Ovary (tissue), 9 donors: ENCODE measurements around the gene FOXRED2. TPM values are rescaled to one million over a fixed set of nuclear protein-coding genes. Genes with fewer than 3 reads are reported as not detected.

Source experiments
- DNase-seq, 5 donors: peaks; one replicate each; pipeline ENCODE4 v3.0.0-alpha.2; 2019 to 2020
- H3K27ac ChIP-seq, 2 donors: fragments of 200-600 bp; one replicate each; pipeline versions ENCODE4 v1.5.1 to v1.8.0; 2019 to 2022
- H3K27me3 ChIP-seq: fragments of 200-600 bp; one replicate; pipeline ENCODE4 v1.8.0; 2022
- H3K36me3 ChIP-seq: fragments of 200-600 bp; sonication (generic); one replicate; pipeline ENCODE4 v1.5.1; 2019
- H3K4me1 ChIP-seq: one replicate; pipeline ENCODE4 v1.8.1; 2013; ENCODE audit warnings: mild to moderate bottlenecking, moderate library complexity; ENCODE audit not compliant: insufficient read depth
- H3K4me3 ChIP-seq: fragments of 200-600 bp; sonication (generic); one replicate; pipeline ENCODE4 v1.5.1; 2017
- H3K9me3 ChIP-seq, 2 donors: fragments of 200-600 bp in 1 of 2; sonication (generic) in 1 of 2; one replicate each; pipeline versions ENCODE4 v1.5.1 to v1.8.1; 2013 to 2019; ENCODE audit warnings: mild to moderate bottlenecking in 1 of 2, moderate library complexity in 1 of 2
- EP300 ChIP-seq: sonication (generic); formaldehyde crosslinking; IDR thresholded peaks from one replicate; pipeline ENCODE4 v1.6.1; 2017; ENCODE audit warnings: antibody characterized with exemption
- POLR2A ChIP-seq: fragments of 450-650 bp; IDR thresholded peaks from one replicate; pipeline ENCODE4 v1.6.1; 2017; ENCODE audit warnings: antibody characterized with exemption, mild to moderate bottlenecking, moderate library complexity
- WGBS, 3 donors: extraction: QIAGEN DNeasy Blood & Tissue Kit in 1 of 3; methylation state at CpG; one replicate each; pipeline versions ENCODE4 v1.1.5 to v1.1.7; 2013 to 2017; 5-methylcytosine and 5-hydroxymethylcytosine counted together
- intact Hi-C, 4 donors: fragments of 100-400 bp; cut with DNase I; formaldehyde crosslinking; loops; one replicate each; pipeline versions ENCODE4 v1.11.0 to v1.15.1; 2022 to 2023
- polyA plus RNA-seq, 2 donors: library from polyadenylated mRNA; stranded (reverse); fragments of 200-250 nt in 1 of 2; fragments of 350-450 nt in 1 of 2; fragmentation: Illumina TruSeq in 1 of 2; extraction: RNeasy Lipid Tissue Mini Kit (QIAGEN cat#74804) in 1 of 2; gene quantifications; one replicate each; pipeline ENCODE4 v1.2.3, GENCODE V29; 2013 to 2014
- total RNA-seq, 7 donors: library from RNA; depleted of rRNA in 2 of 7; stranded (reverse); fragments of >200 nt in 2 of 7; fragmentation: NEBNext Ultra II Directional in 3 of 7; extraction: Animal tissue kit (Norgen Biotek cat#: 25700) in 3 of 7; gene quantifications; one replicate each; pipeline versions ENCODE4 v1.1.0 to v1.2.4, GENCODE V29; 2016 to 2023
- TF ChIP-seq, protein P1 (sequence below), 3 donors: fragments of 450-650 bp in 2 of 3; fragments of 200-600 bp in 1 of 3; IDR thresholded peaks; one replicate each; pipeline versions ENCODE4 v1.5.1 to v1.8.0; 2016 to 2022; ENCODE audit warnings: antibody characterized with exemption in 3 of 3, mild to moderate bottlenecking in 1 of 3
- donor health status: DM: no; HTN: no; CAD: no; lungs with moderate emphysema.
- donor health status: DM: no; HTN: no; CAD: no.
- donor health status: Bipolar disorder and iron deficiency.
- donor health status: DM: yes; HTN: yes; CAD: no.
- donor health status: DM: no; HTN: no; CAD: no.
- donor health status: DM: yes; HTN: yes; CAD: no.

FOXRED2 gene
- total and polyA plus RNA-seq, 9 donors: 6.9 to 30.7 (median 23.1) TPM

DNA sequence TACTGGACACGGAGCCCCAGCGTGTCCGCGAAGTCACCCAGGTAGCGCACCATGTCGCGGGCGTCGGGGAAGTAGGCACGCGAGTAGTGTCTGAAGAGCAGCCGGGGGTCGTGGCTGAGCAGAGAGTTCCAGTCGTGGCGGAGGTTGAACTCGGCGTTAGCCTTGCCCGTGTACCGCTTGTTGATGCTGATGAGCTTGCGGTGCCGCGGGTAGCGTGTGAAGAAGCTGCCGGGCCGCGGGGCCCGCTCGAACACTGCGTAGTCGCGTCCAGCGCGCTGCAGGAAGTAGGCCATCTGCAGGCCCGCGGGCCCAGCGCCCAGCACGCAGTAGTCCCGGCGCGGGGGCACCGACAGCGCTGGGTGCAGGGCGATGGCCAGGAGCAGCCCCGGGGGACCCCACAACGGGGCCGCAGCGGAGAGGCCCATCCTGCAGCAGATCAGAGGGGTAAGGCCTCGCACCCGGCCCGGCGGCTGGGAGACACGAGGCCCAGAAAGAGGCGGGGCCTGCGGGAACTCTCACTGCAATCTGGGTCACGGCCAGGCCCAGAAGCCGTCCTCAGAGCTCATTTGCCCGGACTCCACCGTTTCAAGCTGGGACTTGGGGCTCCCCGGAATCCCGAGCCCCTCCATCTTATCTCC, 723 bp downstream of the FOXRED2 start:
- H3K27ac ChIP-seq: peak overlapping the region in 1 of 2 donors; percentile 70
- intact Hi-C loops: no loop called here
- no peaks in the 10 kb centered on the region for H3K27me3 ChIP-seq
- no peak overlapping the region for H3K4me3 ChIP-seq
- peaks cover 17% of the 10 kb centered on the region for H3K4me1 ChIP-seq
- DNase-seq: peak in 4 of 5 donors; percentile 43 to 65 (median 60)
- 86 to 93% (median 88%) methylated on average over 53 to 60 of the region's 60 CpGs for WGBS, 3 donors
- no peaks in the 10 kb centered on the region for H3K36me3 ChIP-seq
- TF ChIP-seq EP300 (no peak), POLR2A (no peak)
- TF ChIP-seq, protein P1, sequence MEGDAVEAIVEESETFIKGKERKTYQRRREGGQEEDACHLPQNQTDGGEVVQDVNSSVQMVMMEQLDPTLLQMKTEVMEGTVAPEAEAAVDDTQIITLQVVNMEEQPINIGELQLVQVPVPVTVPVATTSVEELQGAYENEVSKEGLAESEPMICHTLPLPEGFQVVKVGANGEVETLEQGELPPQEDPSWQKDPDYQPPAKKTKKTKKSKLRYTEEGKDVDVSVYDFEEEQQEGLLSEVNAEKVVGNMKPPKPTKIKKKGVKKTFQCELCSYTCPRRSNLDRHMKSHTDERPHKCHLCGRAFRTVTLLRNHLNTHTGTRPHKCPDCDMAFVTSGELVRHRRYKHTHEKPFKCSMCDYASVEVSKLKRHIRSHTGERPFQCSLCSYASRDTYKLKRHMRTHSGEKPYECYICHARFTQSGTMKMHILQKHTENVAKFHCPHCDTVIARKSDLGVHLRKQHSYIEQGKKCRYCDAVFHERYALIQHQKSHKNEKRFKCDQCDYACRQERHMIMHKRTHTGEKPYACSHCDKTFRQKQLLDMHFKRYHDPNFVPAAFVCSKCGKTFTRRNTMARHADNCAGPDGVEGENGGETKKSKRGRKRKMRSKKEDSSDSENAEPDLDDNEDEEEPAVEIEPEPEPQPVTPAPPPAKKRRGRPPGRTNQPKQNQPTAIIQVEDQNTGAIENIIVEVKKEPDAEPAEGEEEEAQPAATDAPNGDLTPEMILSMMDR (IDR thresholded peaks at IDR 0.05): no peak
- H3K9me3 ChIP-seq: no peaks in the 10 kb centered on the region

GRCh38 chr22:36497910-36498665, 8.8 kb downstream of the FOXRED2 start:
- WGBS, 3 donors: 65 to 68% (median 68%) methylated on average over 30 of the region's 30 CpGs

GRCh38 chr22:36493690-36494110, 13.1 kb downstream of the FOXRED2 start:
- no peak overlapping the region for H3K4me3 ChIP-seq
- TF ChIP-seq, protein P1 (IDR thresholded peaks at IDR 0.05): no peak
- TF ChIP-seq POLR2A: no peak
- TF ChIP-seq EP300: no peak
- H3K9me3 ChIP-seq: no peaks in the 10 kb centered on the region
- no peak overlapping the region for H3K27ac ChIP-seq
- no peaks in the 10 kb centered on the region for H3K4me1 ChIP-seq
- H3K27me3 ChIP-seq: no peaks in the 10 kb centered on the region
- no peak for DNase-seq
- H3K36me3 ChIP-seq: peaks cover 3% of the 10 kb centered on the region
- intact Hi-C loops: no loop called here
- 75 to 78% (median 77%) methylated on average over 16 of the region's 16 CpGs for WGBS, 3 donors

More at GRCh38 chr22:36497910-36498665, 8.8 kb downstream of the FOXRED2 start:
- Histone ChIP-seq H3K27ac (no peak overlapping the region), H3K4me3 (no peak overlapping the region), H3K9me3 (no peaks in the 10 kb centered on the region), H3K4me1 (no peaks in the 10 kb centered on the region), H3K27me3 (no peaks in the 10 kb centered on the region), H3K36me3 (no peaks in the 10 kb centered on the region)
- intact Hi-C loops: no loop called here
- no peak for TF ChIP-seq POLR2A
- no peak for TF ChIP-seq EP300
- TF ChIP-seq, protein P1 (IDR thresholded peaks at IDR 0.05): no peak
- no peak for DNase-seq

GRCh38 chr22:36492109-36492508, 14.7 kb downstream of the FOXRED2 start:
- WGBS, 3 donors: 87 to 97% (median 94%) methylated on average over 5 of the region's 5 CpGs
- DNase-seq: no peak
- intact Hi-C loops: no loop called here
- TF ChIP-seq, protein P1 (IDR thresholded peaks at IDR 0.05): no peak
- no peak for TF ChIP-seq POLR2A
- TF ChIP-seq EP300: no peak
- Histone ChIP-seq H3K9me3 (no peaks in the 10 kb centered on the region), H3K27me3 (no peaks in the 10 kb centered on the region), H3K4me1 (no peaks in the 10 kb centered on the region), H3K4me3 (no peak overlapping the region), H3K36me3 (peaks cover 3% of the 10 kb centered on the region), H3K27ac (no peak overlapping the region)
